ENCODE results near the gene DISP3.

Gene DISP3

DNA sequence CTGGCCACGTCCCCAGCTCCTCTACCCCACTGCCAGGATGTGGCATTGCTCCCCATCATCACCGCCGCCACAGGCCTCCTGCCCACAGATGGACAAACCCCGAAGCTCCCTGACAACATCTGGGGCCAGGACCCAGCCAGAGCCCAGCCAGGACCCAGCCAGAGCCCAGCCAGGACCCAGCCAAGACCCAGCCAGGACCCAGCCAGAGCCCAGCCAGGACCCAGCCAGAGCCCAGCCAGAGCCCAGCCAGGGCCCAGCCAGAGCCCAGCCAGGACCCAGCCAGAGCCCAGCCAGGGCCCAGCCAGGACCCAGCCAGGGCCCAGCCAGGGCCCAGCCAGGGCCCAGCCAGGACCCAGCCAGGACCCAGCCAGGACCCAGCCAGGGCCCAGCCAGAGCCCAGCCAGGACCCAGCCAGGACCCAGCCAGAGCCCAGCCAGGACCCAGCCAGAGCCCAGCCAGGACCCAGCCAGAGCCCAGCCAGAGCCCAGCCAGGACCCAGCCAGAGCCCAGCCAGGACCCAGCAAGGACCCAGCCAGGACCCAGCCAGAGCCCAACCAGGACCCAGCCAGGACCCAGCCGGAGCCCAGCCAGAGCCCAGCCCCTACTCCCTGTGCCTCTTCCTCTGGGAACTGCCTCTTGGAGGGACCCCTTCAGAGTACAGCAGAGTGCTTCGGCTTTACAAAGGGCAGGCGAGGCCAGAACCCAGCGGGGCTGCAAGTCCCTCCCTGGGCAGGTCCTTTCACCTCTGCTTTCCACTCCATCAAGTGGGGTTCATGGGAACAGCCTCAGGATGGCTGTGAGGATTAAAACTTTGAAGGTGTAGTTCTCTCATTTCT is 43.7 kb downstream of the DISP3 start:
- no peaks in the 10 kb centered on the region for H3K4me1 ChIP-seq (ENCODE audit: insufficient read depth, insufficient read length)
- no peak for DNase-seq (ENCODE audit: low read depth, low spot score)
- no peak overlapping the region for H3K4me3 ChIP-seq (ENCODE audit: insufficient read length, low read depth)
- no peak overlapping the region for H3K9ac ChIP-seq (ENCODE audit: insufficient read length, low read depth)
- H3K9me3 ChIP-seq (ENCODE audit: insufficient read depth, low read length) = no peaks in the 10 kb centered on the region
- no peak for TF ChIP-seq YY1 (IDR thresholded peaks at IDR 0.05; ENCODE audit: insufficient read depth, insufficient read length)
- no peak for TF ChIP-seq SUZ12 (IDR thresholded peaks at IDR 0.05; ENCODE audit: extremely low read depth, insufficient read depth, insufficient read length)
- no peak for TF ChIP-seq ZNF274 (IDR thresholded peaks at IDR 0.05; ENCODE audit: low read depth, low read length)
- no peaks in the 10 kb centered on the region for H3K27me3 ChIP-seq (ENCODE audit: insufficient read depth, insufficient read length)
- H3K36me3 ChIP-seq (ENCODE audit: insufficient read depth, insufficient read length, low read length) = peaks cover 1% of the 10 kb centered on the region

GRCh38 chr1:11523261-11523660 is 44.3 kb downstream of the DISP3 start:
- H3K9ac ChIP-seq (ENCODE audit: insufficient read length, low read depth) = no peak overlapping the region
- no peaks in the 10 kb centered on the region for H3K27me3 ChIP-seq (ENCODE audit: insufficient read depth, insufficient read length)
- DNase-seq (ENCODE audit: low read depth, low spot score) = no peak
- no peaks in the 10 kb centered on the region for H3K9me3 ChIP-seq (ENCODE audit: insufficient read depth, low read length)
- TF ChIP-seq SUZ12 (IDR thresholded peaks at IDR 0.05; ENCODE audit: extremely low read depth, insufficient read depth, insufficient read length) (no peak), ZNF274 (IDR thresholded peaks at IDR 0.05; ENCODE audit: low read depth, low read length) (no peak), YY1 (IDR thresholded peaks at IDR 0.05; ENCODE audit: insufficient read depth, insufficient read length) (no peak)
- H3K4me1 ChIP-seq (ENCODE audit: insufficient read depth, insufficient read length) = no peaks in the 10 kb centered on the region
- no peak overlapping the region for H3K4me3 ChIP-seq (ENCODE audit: insufficient read length, low read depth)
- no peaks in the 10 kb centered on the region for H3K36me3 ChIP-seq (ENCODE audit: insufficient read depth, insufficient read length, low read length)

- no peak for DNase-seq (ENCODE audit: low read depth, low spot score)
- H3K9me3 ChIP-seq (ENCODE audit: insufficient read depth, low read length) = no peaks in the 10 kb centered on the region
- TF ChIP-seq ZNF274 (IDR thresholded peaks at IDR 0.05; ENCODE audit: low read depth, low read length) (no peak), YY1 (IDR thresholded peaks at IDR 0.05; ENCODE audit: insufficient read depth, insufficient read length) (no peak), SUZ12 (IDR thresholded peaks at IDR 0.05; ENCODE audit: extremely low read depth, insufficient read depth, insufficient read length) (no peak)
- H3K27me3 ChIP-seq (ENCODE audit: insufficient read depth, insufficient read length) = no peaks in the 10 kb centered on the region
- H3K4me1 ChIP-seq (ENCODE audit: insufficient read depth, insufficient read length) = no peaks in the 10 kb centered on the region
- H3K36me3 ChIP-seq (ENCODE audit: insufficient read depth, insufficient read length, low read length) = peaks cover 3% of the 10 kb centered on the region
- no peak overlapping the region for H3K4me3 ChIP-seq (ENCODE audit: insufficient read length, low read depth)
- H3K9ac ChIP-seq (ENCODE audit: insufficient read length, low read depth) = no peak overlapping the region
These were observed 45.0 kb downstream of the DISP3 start for GRCh38 chr1:11523746-11524464.

GRCh38 chr1:11524465-11525150 is 45.7 kb downstream of the DISP3 start:
- TF ChIP-seq YY1 (IDR thresholded peaks at IDR 0.05; ENCODE audit: insufficient read depth, insufficient read length) = no peak
- no peak for TF ChIP-seq SUZ12 (IDR thresholded peaks at IDR 0.05; ENCODE audit: extremely low read depth, insufficient read depth, insufficient read length)
- no peak for TF ChIP-seq ZNF274 (IDR thresholded peaks at IDR 0.05; ENCODE audit: low read depth, low read length)
- no peak for DNase-seq (ENCODE audit: low read depth, low spot score)
- Histone ChIP-seq H3K4me1 (ENCODE audit: insufficient read depth, insufficient read length) (no peaks in the 10 kb centered on the region), H3K9ac (ENCODE audit: insufficient read length, low read depth) (no peak overlapping the region), H3K4me3 (ENCODE audit: insufficient read length, low read depth) (no peak overlapping the region), H3K36me3 (ENCODE audit: insufficient read depth, insufficient read length, low read length) (peaks cover 3% of the 10 kb centered on the region), H3K9me3 (ENCODE audit: insufficient read depth, low read length) (no peaks in the 10 kb centered on the region), H3K27me3 (ENCODE audit: insufficient read depth, insufficient read length) (no peaks in the 10 kb centered on the region)

DNA sequence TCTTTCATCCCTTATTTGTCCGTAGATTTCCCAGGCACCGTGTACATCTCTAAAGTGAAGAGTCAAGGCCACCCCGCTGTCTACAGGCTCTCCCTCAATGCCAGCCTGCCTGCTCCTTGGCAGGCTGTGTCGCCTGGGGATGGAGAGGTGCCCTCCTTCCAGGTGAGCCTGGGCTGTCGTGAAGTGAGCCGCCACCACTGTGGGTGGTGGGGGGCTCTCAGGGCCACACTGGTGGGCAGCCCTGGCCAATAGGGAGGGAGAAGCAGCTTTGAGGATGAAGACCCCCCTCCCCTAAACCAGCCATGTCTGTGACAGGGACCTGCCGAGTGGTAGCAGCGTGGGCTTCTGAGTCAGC is 46.2 kb downstream of the DISP3 start:
- DNase-seq (ENCODE audit: low read depth, low spot score) = no peak
- Histone ChIP-seq H3K27me3 (ENCODE audit: insufficient read depth, insufficient read length) (no peaks in the 10 kb centered on the region), H3K4me3 (ENCODE audit: insufficient read length, low read depth) (no peak overlapping the region), H3K4me1 (ENCODE audit: insufficient read depth, insufficient read length) (no peaks in the 10 kb centered on the region), H3K9ac (ENCODE audit: insufficient read length, low read depth) (no peak overlapping the region), H3K9me3 (ENCODE audit: insufficient read depth, low read length) (no peaks in the 10 kb centered on the region), H3K36me3 (ENCODE audit: insufficient read depth, insufficient read length, low read length) (peaks cover 3% of the 10 kb centered on the region)
- TF ChIP-seq ZNF274 (IDR thresholded peaks at IDR 0.05; ENCODE audit: low read depth, low read length) (no peak), SUZ12 (IDR thresholded peaks at IDR 0.05; ENCODE audit: extremely low read depth, insufficient read depth, insufficient read length) (no peak), YY1 (IDR thresholded peaks at IDR 0.05; ENCODE audit: insufficient read depth, insufficient read length) (no peak)

GRCh38 chr1:11525516-11525915 is 46.6 kb downstream of the DISP3 start:
- no peak for DNase-seq (ENCODE audit: low read depth, low spot score)
- Histone ChIP-seq H3K9me3 (ENCODE audit: insufficient read depth, low read length) (no peaks in the 10 kb centered on the region), H3K36me3 (ENCODE audit: insufficient read depth, insufficient read length, low read length) (peaks cover 3% of the 10 kb centered on the region), H3K27me3 (ENCODE audit: insufficient read depth, insufficient read length) (no peaks in the 10 kb centered on the region), H3K9ac (ENCODE audit: insufficient read length, low read depth) (no peak overlapping the region), H3K4me1 (ENCODE audit: insufficient read depth, insufficient read length) (no peaks in the 10 kb centered on the region), H3K4me3 (ENCODE audit: insufficient read length, low read depth) (no peak overlapping the region)
- TF ChIP-seq SUZ12 (IDR thresholded peaks at IDR 0.05; ENCODE audit: extremely low read depth, insufficient read depth, insufficient read length) (no peak), YY1 (IDR thresholded peaks at IDR 0.05; ENCODE audit: insufficient read depth, insufficient read length) (no peak), ZNF274 (IDR thresholded peaks at IDR 0.05; ENCODE audit: low read depth, low read length) (no peak)

Data from NT2/D1 (cell line).